ENCODE results near the gene ZNF32.
"Not testable (repeated sequence)": the region's sequence is repeated elsewhere in the genome, so short reads cannot be mapped to it uniquely, and the experiment has no call there.

Gene ZNF32

DNA sequence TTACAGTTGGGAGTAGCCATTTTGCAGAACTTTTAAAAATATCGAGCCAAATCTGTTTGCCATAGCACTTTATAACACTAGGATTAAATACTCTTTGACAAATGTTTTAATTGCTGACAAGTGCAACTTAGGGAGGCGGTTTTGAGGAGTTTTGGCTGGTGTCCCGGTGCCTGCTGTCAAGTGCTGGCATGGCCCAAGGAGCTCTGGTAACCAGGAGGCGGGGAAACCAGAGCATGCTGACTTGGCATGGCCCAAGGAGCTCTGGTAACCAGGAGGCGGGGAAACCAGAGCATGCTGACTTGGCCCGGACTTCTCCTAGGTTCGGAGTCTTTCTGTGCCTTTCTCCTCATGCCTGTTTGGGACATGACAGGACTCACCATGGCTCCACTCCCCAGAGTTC lies 30.8 kb upstream of the ZNF32 start:
- no peak for DNase-seq

GRCh38 chr10:43678654-43679053 lies 30.0 kb upstream of the ZNF32 start:
- DNase-seq: no peak

- DNase-seq: no peak
These were observed 28.2 kb upstream of the ZNF32 start for GRCh38 chr10:43676901-43677300.

DNA sequence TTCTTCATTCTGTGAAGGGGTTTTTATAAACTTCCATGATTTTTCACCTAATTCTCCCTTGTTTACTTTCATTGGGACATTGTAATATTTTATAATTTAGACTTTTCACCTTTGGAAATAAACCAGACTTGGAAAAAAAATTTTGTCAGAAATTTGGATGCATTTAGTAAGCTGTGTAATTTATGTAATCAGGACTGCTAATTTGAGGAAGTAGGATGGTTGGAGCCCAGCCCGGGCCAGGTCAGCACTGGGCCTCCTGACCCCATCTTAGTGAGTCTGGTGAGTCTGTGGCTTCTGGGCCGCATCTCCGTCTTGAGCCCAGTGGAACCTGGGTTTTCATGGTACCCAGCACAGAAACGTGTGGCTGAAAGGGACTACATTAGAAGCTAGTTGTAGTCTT lies 27.6 kb upstream of the ZNF32 start:
- no peak for DNase-seq

GRCh38 chr10:43674553-43675210 lies 26.0 kb upstream of the ZNF32 start:
- no peak for DNase-seq

- DNase-seq: no peak
These were observed 24.8 kb upstream of the ZNF32 start for GRCh38 chr10:43673471-43673870.

GRCh38 chr10:43671659-43672531 lies 23.2 kb upstream of the ZNF32 start:
- DNase-seq: no peak

DNA sequence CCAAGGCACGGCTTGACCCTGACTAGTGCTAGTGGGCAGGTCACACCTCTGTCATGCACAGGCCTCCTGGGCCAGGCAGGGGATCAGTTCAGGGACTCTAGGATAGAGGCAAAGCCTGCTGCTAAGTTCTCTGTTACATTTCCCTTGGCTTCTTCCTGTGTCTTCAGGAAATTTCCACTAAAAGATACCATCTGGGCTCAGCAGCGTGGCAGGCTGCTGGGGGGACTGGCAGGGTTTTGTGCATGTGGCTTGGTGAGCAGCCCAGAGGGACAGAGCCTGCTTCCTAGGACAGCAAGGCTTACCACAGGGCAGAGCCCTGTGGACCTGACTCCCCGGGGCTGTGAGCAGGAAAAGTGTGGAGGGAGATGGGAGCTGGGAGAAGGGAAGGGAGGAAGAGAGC lies 20.7 kb upstream of the ZNF32 start:
- DNase-seq: no peak

DNA sequence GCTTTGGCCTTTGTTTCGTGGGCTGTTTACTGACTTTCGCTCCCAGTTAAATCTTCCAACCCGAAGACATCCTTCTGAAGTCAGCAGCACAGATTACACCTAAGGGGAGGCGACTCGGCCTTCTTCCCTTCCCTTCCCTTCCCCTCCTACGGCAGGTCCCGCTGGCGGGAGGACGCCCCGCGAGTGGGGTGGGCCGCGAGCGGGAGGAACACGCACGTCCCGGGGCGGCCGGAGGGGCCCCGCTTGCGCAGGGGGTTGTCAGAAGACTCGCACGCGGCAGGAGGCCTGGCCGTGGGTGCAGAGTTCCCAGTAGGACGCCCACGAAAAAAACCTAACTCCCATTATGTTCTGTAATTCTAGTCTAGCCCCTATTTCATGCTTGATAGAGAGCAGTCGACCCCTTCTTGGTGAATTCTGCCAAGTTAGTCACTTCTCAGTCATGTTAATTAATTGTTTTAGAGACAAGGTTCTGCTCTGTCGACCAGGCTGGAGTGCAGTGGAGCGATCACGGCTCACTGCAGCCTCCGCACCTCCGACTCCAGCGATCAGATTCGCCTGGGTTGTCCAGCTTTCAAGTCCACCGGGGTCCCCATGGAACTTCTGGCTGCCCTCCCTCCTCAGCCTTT lies 19.2 kb upstream of the ZNF32 start:
- no peak for DNase-seq

DNA sequence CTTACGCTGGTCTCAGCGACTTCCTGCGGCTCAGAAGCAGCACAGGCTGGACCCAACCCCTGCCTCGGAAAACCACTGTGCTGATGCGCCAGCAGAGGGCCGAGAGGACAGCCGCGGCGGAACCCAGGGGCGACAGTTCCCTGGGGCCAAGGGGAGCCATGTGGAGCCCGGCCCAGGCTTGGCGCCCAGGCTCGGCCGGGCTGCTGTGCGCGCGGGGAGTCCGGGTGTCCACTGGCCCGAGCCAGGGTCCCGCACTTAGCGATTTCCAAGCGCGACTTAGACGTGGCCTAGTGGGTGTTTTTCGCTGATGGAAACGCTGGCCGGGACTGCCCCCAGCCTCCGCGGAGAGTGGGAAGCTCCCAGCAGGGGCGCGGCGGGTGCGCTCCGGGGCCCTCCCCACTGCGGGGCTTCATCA lies 18.6 kb upstream of the ZNF32 start:
- no peak for DNase-seq

DNA sequence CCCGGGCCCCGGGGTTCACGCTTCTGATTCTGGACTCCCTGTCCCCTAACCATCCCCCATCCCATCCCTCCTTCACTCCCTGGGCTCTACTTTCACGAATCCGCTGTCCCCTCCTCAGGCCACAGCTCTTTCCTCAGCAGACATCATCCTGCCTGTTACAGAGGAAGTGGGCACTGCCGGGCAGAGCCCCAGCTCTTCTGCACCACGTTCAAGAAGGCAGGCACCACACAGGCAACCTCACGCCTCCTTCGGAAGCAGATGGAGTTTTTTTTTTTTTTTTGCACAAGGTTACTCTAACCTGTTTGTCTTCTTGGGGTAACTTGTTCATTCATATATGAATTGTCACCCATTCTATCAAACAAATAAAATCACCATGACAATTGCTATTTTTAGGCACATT lies 17.9 kb upstream of the ZNF32 start:
- DNase-seq: no peak

DNA sequence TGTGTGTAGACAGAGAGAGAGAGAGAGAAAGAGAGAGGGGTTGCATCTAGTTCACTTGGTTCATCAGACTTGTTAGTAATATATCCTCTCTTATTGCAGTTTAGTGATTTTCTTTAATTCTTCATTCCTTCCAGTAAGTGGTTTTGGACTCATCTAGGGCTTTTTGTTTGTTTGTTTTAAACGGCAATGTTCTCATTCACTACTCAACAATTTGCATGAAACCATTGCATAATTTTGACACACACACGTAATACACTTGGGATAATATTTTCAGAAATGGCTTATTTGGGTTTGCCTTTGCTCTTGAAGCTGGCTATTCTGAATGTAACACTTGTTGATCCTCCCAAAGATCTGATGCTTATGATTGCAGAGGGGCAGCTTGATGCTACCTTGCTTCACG lies 16.4 kb upstream of the ZNF32 start:
- no peak for DNase-seq

GRCh38 chr10:43658227-43658626 lies 9.5 kb upstream of the ZNF32 start:
- DNase-seq: no peak

GRCh38 chr10:43655311-43655710 lies 6.6 kb upstream of the ZNF32 start:
- no peak for DNase-seq

GRCh38 chr10:43653746-43654145 lies 5.1 kb upstream of the ZNF32 start:
- no peak for DNase-seq

DNA sequence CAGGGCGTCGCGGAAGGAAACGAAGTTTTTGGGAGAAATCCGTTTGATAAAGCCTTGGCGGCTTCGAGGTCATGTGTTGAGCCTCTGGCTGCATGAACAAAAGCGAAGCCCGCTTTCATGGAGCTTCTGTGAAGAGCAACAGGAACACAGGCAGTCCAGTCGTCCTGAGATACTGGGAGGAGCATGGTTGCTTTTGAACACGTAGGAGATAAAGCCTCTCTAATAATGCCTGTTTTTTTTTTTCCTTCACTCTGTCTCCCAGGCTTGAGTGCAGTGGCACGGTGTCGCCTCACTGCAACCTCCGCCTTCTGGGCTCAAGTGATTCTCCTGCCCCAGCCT lies 473 bp upstream of the ZNF32 start:
- no peak for DNase-seq

GRCh38 chr10:43648095-43648397 lies 635 bp downstream of the ZNF32 start:
- no peak for DNase-seq

GRCh38 chr10:43647576-43647975 lies 1.1 kb downstream of the ZNF32 start:
- no peak for DNase-seq

DNA sequence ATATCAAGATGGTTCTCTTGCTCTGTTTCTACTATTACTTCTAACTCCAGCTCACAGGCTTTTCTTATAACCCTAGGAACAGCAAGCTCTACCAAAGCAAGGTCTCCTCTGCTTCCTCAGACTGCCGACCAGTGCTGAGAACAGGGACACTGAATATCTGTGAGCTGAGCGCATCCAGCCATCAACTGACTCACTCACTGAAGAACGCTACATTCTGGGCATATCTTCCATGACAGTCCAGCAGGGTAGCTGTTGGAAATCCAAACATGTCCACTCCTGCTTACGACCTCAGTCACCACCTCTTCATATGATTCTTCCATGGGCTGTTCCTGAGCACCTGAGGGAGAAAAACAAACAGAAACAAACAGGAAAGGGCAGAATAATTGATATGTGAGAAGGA lies 2.8 kb downstream of the ZNF32 start:
- DNase-seq: no peak

DNA sequence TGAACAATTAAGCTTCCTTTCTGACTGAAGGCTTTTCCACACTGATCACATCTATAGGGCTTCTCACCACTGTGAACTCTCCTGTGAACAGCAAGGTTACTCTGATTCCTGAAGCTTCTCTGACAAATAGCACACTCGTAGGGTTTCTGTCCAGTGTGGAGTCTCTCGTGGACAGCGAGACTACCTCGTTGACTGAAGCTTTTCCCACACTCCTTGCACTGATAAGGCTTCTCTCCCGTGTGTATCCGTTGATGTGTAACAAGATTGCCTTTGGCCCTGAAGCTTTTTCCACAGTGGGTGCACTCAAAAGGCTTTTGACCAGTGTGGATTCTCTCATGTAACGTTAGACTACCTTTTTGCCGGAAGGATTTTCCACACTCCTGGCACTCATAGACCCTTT lies 4.4 kb downstream of the ZNF32 start:
- DNase-seq: no peak

- DNase-seq: no peak
These were observed 8.1 kb downstream of the ZNF32 start for GRCh38 chr10:43640603-43641002.

GRCh38 chr10:43635816-43636215 lies 12.9 kb downstream of the ZNF32 start:
- DNase-seq: not testable (repeated sequence)

GRCh38 chr10:43628956-43629355 lies 19.7 kb downstream of the ZNF32 start:
- no peak for DNase-seq

- no peak for DNase-seq
These were observed 20.7 kb downstream of the ZNF32 start for GRCh38 chr10:43627942-43628341.

DNA sequence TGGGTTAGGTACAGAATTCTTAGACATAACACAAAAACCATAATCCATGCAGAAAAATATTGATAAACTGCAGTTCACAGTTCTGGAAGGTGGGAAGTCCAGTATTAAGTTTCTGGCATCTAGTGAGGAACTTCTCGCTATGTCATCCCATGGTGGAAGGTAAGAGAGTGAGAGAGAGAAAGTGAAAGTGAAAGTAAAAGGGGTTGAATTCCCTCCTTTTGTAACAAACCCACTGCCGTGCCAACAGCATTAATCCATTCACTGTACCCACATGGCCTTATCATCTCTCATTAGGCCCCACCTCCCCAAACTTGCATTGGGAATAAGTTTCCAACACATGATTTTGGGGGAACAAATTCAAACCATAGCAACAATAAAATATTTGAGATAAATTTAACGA lies 25.3 kb downstream of the ZNF32 start:
- no peak for DNase-seq
